GM12878 (cell line): ENCODE results near the gene ITGA11.

Experiments
- CTCF ChIP-seq, 3 experiments: IDR thresholded peaks in 2 of 3; conservative IDR thresholded peaks in 1 of 3; 2 replicates each; pipeline ENCODE4 v1.5.1; 2011; ENCODE audit warnings: low read depth in 3 of 3, low read length in 3 of 3, mild to moderate bottlenecking in 3 of 3, control low read depth in 2 of 3, moderate library complexity in 2 of 3, inconsistent platforms in 1 of 3, mixed read lengths in 1 of 3; ENCODE audit not compliant: control insufficient read depth in 2 of 3, insufficient read depth in 1 of 3; ENCODE audit errors: extremely low read depth in 1 of 3
- DPF2 ChIP-seq: fragments of 450-650 bp; IDR thresholded peaks from 2 replicates; pipeline ENCODE4 v1.6.1; 2017; ENCODE audit warnings: mild to moderate bottlenecking
- HCFC1 ChIP-seq: fragments of 150-350 bp; IDR thresholded peaks from 2 replicates; pipeline ENCODE4 v1.6.1; 2014; ENCODE audit warnings: low read length
- IKZF1 ChIP-seq: fragments of 450-650 bp; conservative IDR thresholded peaks from 2 replicates; pipeline ENCODE4 v1.6.1; 2017; ENCODE audit warnings: antibody characterized with exemption, mild to moderate bottlenecking
- NFXL1 ChIP-seq: fragments of 450-650 bp; IDR thresholded peaks from 2 replicates; pipeline ENCODE4 v1.6.1; 2017; ENCODE audit warnings: antibody characterized with exemption, mild to moderate bottlenecking, borderline replicate concordance
- POLR2AphosphoS5 ChIP-seq: IDR thresholded peaks from 2 replicates; pipeline ENCODE4 v1.6.1; 2011; ENCODE audit warnings: mild to moderate bottlenecking, low read length, inconsistent platforms
- RCOR1 ChIP-seq: conservative IDR thresholded peaks from 2 replicates; pipeline ENCODE4 v1.6.1; 2012; ENCODE audit warnings: low read depth, low read length, improper control_type of control experiment
- SIX5 ChIP-seq: IDR thresholded peaks from 2 replicates; pipeline ENCODE4 v1.6.1; 2011; ENCODE audit warnings: mild to moderate bottlenecking, low read depth, low read length, moderate library complexity; ENCODE audit not compliant: severe bottlenecking
- SMC3 ChIP-seq: IDR thresholded peaks from 2 replicates; pipeline ENCODE4 v1.6.1; 2011; ENCODE audit warnings: low read length, improper control_type of control experiment, borderline replicate concordance
- SP1 ChIP-seq: IDR thresholded peaks from one replicate; pipeline ENCODE4 v1.6.1; 2011; ENCODE audit warnings: low read depth, low read length
- SPI1 ChIP-seq: IDR thresholded peaks from 2 replicates; pipeline ENCODE4 v1.6.1; 2011; ENCODE audit warnings: low read depth, mild to moderate bottlenecking, low read length, moderate library complexity, borderline replicate concordance; ENCODE audit not compliant: insufficient read depth
- TCF7 ChIP-seq: IDR thresholded peaks from 2 replicates; pipeline ENCODE4 v1.6.1; 2014; ENCODE audit warnings: antibody characterized with exemption, borderline replicate concordance
- ZBTB4 ChIP-seq: fragments of 450-650 bp; formaldehyde crosslinking; IDR thresholded peaks from 2 replicates; pipeline ENCODE4 v1.4.0; 2022; ENCODE audit warnings: mild to moderate bottlenecking, moderate library complexity

- TF ChIP-seq SPI1: no peak
- no peak for TF ChIP-seq CTCF (IDR thresholded peaks at IDR 0.05 in 2 of 3, conservative IDR thresholded peaks at IDR 0.05 in 1 of 3; ENCODE audit: control insufficient read depth in 2 of 3, extremely low read depth in 1 of 3, insufficient read depth in 1 of 3, low read depth in 3 of 3, low read length in 3 of 3)
- TF ChIP-seq SP1: no peak
- no peak for TF ChIP-seq SIX5
- no peak for TF ChIP-seq HCFC1
- TF ChIP-seq DPF2: no peak
- no peak for TF ChIP-seq NFXL1
- TF ChIP-seq IKZF1: no peak
- TF ChIP-seq POLR2AphosphoS5: no peak
- TF ChIP-seq SMC3: no peak
- TF ChIP-seq RCOR1: no peak
- TF ChIP-seq ZBTB4 (CRISPR knock-in tag): no peak
- no peak for TF ChIP-seq TCF7
Observed at GRCh38 chr15:68442041-68442440, 10.1 kb upstream of the ITGA11 start.
